Dermis blood vessel endothelial cell (primary cell): Measurements from ENCODE around the gene ZBED1. TPM values are rescaled to one million over a fixed set of nuclear protein-coding genes. Genes with fewer than 3 reads are reported as not detected.
"Not testable (repeated sequence)": the region's sequence is repeated elsewhere in the genome, so short reads cannot be mapped to it uniquely, and the experiment has no call there.

ENCODE experiments used
- DNase-seq: peaks from one replicate; pipeline ENCODE4 v3.0.0; 2010
- total RNA-seq: library from RNA; depleted of rRNA; stranded (reverse); fragments of >200 nt; gene quantifications from 2 replicates; pipeline ENCODE4 v1.2.3, GENCODE V29; 2014

Gene ZBED1
- total RNA-seq, 1 donor from 2014 or later: 57.5 TPM

DNA sequence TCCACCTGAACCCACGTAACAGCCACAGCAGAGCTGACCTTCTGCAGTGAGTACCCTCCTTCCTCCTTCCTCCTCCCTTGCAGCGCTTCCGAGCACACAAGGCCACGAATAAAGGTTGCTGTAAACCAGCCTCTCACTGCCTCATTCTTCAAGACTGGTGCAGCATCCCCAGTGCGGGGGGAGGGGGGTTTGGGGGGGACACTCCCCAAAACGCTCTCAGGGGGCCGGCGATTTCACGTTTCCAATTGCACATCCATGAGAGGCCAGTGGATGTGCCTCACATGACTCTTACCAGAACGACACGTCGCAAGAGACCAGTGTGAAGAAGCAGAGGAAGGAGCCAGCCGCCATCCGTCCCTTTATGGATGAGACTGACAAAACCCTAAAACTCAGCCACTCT, 5.2 kb downstream of the ZBED1 start:
- no peak for DNase-seq

DNA sequence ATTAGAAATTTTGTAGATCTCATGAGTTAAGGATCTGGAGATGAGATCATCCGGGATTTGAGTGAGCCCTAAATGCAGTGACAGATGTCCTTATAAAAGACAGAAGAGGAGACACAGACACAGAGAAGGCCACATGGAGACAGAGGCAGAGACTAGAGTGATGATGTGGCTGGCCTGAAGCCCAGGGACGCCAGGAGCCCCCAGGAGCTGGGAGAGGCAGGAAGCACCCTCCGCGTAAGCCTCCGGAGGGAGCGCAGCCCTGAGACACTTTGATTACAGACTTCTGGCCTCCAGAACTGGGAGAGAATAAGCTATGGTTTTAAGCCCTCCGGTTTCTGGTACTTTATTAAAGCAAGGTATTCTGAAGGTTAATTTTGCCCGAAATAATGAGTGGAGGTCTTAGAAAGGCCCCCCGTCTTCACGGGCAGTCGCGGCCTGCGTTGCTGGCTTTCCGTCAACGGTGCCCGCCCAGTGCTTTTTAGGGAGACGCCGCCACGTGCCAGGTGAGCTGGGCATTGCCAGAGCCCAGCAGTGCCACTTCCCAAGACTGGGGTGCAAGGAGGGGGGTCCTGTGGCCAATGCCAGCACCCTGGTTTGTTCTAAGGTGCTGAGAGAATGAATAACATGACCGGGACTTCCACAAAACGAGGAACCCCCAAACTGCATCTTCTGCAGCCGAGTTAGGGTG, 8.1 kb downstream of the ZBED1 start:
- no peak for DNase-seq

GRCh38 chrX:2490634-2491033, 10.1 kb downstream of the ZBED1 start:
- no peak for DNase-seq

GRCh38 chrX:2489446-2490445, 11.0 kb downstream of the ZBED1 start:
- no peak for DNase-seq

DNA sequence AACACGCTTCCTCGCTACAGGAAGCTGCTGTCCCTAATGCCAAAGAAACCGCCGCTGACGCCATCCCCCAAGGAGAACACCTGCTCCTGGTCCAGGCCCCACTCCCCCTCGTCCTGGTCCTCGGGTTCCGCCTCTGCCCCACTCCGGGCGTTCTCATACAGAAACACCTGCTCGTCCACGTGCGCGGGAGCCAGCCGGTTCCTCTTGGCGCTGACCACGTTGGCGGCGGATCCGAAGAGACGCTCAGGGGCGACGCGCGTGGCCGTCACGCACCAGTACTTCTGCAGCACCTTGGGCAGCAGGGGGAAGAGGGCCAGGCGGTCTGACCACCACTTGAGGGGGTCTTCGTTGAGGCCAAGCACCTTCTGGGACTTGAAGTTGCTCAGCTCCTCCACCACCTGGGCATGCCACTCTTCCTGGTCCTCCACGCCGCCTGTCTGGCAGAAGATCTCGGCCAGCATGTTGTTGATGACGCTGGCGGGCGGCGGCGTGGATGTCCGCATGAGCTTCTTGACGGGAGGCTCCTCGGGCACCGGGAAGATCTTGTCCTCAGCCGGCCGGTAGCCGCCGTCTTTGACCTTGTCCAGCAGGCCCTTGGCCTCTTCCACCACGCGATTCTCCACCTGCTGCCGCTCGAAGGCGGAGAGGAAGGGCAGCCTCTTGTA, 12.0 kb downstream of the ZBED1 start:
- DNase-seq: no peak

GRCh38 chrX:2487366-2487765, 13.4 kb downstream of the ZBED1 start:
- no peak for DNase-seq

DNA sequence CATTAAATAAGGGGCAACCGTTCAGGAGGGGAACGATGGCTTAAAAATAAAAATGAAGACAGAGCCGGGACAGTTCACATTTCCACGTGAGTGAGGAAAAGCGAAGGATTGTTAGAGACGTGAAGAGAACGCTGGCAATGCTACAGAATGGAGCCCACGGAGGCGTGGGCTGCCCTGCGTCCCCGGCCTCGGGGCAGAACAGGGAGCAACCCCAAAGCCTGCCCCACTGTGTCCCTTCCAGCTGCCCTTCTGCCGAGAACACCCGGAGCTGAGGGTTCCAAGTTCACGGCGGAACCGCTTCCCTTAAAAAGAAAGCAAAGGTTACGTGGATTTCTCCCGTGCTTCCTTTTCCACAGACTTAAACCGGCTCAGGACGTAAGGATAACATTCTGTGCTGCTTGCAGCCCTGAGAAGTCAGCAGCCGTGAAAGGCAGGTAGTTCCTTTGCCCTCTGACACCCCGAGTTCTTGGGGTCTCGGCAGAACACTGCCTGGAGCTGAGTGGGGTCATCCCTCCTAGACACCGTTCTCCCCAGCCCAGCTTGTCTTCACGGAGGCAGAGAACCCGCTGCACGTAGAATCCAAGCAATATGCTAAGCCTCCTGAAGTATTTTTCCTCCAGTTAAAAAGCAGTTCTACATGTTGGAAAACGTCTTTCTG, 14.2 kb downstream of the ZBED1 start:
- DNase-seq: no peak

DNA sequence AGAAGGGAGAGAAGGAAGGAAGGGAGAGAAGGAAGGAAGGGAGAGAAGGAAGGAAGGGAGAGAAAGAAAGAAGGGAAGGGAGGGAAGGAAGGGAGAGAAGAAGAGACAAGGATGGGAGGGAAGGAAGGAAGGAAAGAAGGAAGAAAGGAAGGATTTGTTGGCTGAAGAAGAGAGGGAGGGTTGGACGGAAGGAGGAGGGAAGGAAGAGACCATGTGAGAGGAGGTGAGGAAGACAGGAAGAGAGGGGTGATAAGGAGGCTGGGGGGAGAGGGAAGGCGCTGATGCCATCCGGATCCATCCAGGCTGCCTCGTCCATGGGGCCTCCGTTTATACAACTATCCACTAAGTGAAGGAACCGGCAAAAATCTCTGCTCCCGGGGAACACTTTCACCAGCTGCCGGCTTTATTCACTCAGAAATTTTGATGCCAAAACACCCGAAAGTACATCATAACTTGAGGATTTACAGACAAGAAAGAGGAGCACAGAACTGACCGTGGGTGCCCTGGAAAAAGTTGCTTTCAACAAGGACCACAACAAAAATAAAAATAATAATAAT, 14.9 kb downstream of the ZBED1 start:
- no peak for DNase-seq

DNA sequence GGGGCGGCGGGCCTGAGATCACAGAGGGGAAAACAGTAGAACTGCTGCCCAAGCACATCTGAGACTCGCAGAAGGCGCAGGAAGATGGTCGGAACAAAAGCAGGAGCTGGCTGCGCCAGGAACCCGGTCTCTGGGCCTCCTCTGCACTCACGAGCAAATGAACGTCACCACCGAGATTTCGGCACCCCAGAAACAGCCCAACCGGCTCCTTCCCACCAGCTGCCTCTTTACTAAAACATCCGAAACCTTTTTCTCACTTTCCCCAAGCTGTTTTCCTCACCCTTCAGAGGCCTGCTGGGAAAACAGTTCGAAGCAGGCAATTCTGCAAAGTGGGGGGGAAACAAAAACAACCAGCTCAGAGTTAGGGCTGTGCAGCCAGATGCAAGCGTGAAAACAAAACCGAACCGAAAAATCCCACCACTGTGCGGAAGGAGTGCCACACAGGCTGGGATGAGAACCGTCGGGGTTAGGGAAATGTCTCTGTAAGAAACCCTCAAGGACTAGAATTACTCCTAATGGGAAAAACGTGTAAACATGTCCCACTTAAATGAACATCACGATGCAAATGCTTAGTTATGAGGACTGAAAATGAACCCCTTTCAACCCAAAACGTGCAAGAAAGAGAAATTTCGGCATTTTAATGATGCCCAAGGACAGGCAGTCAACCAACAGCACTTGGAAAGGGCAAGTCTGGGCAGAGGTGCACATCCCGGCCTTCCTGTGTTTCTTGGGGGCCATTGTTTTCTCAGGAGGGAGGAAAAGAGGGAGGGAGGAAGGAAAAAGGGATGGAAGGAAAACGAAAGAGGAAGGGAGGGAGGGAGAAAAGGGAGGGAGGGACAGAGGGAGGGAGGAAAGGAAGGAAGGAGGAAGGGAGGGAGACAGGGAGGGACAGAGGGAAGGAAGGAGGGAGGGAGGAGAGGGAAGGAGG, 15.8 kb downstream of the ZBED1 start:
- DNase-seq: no peak

GRCh38 chrX:2484256-2484655, 16.5 kb downstream of the ZBED1 start:
- no peak for DNase-seq

GRCh38 chrX:2483398-2484060, 17.2 kb downstream of the ZBED1 start:
- DNase-seq: no peak

DNA sequence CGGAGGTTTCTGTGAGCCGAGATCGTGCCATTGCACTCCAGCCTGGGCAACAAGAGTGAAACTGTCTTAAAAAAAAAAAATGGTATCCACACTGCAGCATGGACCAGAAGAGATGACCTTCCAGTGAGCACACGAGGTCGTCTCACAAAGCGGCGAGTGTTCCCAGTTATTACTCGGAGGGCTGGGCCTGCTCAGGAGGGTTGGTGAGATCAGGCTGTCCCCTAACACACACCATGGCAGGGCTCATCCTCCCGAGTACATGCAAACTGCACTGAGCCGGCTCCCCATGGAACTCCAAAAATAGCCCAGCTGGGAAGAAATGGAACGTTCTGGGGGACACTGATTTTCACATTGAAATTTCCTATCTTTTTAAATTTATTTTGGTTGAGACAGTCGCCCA, 19.2 kb downstream of the ZBED1 start:
- DNase-seq: not testable (repeated sequence)

- DNase-seq: not testable (repeated sequence)
These were observed 20.8 kb downstream of the ZBED1 start for GRCh38 chrX:2479982-2480381.

GRCh38 chrX:2479420-2479780, 21.4 kb downstream of the ZBED1 start:
- no peak for DNase-seq

GRCh38 chrX:2478546-2479419, 22.0 kb downstream of the ZBED1 start:
- no peak for DNase-seq

DNA sequence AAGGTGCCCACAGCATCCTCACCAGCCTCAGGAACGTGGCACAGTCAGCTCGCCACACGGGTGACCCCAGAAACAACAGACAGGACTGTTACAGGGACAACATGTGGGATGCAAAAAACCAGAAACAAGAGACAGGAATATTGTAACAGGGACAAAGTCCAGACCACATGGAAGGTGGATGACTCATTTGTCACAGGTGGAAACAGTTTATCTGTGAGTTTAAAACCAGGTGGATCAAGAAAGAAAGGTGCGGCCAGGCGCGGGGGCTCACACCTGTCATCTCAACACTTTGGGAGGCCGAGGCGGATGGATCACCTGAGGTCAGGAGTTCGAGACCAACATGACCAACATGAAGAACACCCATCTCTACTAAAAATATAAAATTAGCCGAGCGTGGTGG, 23.5 kb downstream of the ZBED1 start:
- DNase-seq: not testable (repeated sequence)

DNA sequence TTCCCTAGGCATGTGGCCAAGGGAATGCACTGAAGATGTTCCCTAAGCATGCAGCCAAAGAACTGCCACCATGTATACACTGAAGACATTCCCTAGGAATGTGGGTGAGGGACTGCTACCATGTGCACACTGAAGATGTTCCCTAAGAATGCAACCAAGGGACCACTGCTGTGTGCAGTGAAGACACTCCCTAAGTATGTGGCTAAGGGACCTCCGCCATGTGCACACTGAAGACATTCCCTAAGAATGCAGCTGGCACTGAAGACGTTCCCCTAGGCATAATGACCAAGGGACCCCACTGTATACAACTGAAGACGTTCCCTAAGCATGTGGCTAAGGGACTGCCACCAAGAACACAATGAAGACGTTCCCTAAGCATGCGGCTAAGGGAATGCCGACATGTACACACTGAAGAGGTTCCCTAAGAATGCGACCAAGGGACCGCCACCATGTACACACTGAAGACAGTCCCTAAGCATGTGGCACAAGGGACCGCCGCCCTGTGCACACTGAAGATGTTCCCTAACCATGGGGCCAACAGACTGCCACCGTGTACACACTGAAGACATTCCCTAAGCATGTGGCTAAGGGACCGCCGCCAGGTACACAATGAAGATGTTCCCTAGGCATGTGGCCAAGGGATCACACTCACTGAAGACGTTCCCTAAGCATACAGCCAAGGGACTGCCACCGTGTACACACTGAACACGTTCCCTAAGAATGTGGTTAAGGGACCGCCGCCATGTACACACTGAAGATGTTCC, 25.6 kb downstream of the ZBED1 start:
- DNase-seq: no peak

- no peak for DNase-seq
These were observed 26.4 kb downstream of the ZBED1 start for GRCh38 chrX:2474280-2474962.
